ENCODE results near the gene LMX1B.

DNA sequence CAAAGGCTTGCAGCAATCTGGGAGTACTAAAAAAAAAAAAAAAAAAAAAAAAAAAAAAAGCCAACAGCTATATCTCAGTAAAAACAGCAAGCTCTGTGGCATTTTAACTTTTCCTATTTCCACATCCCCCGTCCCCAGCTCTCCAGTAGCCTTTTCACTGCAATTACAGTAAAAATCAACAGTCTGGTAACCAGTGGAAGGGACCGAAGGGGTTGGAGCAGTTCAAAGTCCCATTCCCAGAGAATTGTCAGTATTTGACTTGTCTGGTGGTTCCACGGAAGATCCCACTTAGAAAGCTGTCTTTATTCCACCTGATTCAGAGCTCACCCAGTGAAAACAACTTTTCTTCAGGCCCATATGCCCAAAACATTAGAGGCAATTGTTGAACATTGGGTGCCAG lies 119.3 kb downstream of the LMX1B start:
- no peak for TF ChIP-seq NR2C2 (CRISPR knock-in tag; IDR thresholded peaks at IDR 0.05)
- TF ChIP-seq, protein P1, sequence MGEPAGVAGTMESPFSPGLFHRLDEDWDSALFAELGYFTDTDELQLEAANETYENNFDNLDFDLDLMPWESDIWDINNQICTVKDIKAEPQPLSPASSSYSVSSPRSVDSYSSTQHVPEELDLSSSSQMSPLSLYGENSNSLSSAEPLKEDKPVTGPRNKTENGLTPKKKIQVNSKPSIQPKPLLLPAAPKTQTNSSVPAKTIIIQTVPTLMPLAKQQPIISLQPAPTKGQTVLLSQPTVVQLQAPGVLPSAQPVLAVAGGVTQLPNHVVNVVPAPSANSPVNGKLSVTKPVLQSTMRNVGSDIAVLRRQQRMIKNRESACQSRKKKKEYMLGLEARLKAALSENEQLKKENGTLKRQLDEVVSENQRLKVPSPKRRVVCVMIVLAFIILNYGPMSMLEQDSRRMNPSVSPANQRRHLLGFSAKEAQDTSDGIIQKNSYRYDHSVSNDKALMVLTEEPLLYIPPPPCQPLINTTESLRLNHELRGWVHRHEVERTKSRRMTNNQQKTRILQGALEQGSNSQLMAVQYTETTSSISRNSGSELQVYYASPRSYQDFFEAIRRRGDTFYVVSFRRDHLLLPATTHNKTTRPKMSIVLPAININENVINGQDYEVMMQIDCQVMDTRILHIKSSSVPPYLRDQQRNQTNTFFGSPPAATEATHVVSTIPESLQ (CRISPR knock-in tag; IDR thresholded peaks at IDR 0.05), result no peak
- TF ChIP-seq, protein P2, sequence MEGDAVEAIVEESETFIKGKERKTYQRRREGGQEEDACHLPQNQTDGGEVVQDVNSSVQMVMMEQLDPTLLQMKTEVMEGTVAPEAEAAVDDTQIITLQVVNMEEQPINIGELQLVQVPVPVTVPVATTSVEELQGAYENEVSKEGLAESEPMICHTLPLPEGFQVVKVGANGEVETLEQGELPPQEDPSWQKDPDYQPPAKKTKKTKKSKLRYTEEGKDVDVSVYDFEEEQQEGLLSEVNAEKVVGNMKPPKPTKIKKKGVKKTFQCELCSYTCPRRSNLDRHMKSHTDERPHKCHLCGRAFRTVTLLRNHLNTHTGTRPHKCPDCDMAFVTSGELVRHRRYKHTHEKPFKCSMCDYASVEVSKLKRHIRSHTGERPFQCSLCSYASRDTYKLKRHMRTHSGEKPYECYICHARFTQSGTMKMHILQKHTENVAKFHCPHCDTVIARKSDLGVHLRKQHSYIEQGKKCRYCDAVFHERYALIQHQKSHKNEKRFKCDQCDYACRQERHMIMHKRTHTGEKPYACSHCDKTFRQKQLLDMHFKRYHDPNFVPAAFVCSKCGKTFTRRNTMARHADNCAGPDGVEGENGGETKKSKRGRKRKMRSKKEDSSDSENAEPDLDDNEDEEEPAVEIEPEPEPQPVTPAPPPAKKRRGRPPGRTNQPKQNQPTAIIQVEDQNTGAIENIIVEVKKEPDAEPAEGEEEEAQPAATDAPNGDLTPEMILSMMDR (IDR thresholded peaks at IDR 0.05), result no peak
- no peak for TF ChIP-seq ZNF423 (CRISPR knock-in tag; IDR thresholded peaks at IDR 0.05)
- TF ChIP-seq, protein P3, sequence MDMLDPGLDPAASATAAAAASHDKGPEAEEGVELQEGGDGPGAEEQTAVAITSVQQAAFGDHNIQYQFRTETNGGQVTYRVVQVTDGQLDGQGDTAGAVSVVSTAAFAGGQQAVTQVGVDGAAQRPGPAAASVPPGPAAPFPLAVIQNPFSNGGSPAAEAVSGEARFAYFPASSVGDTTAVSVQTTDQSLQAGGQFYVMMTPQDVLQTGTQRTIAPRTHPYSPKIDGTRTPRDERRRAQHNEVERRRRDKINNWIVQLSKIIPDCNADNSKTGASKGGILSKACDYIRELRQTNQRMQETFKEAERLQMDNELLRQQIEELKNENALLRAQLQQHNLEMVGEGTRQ (CRISPR knock-in tag; IDR thresholded peaks at IDR 0.05), result no peak
- TF ChIP-seq, protein P4, sequence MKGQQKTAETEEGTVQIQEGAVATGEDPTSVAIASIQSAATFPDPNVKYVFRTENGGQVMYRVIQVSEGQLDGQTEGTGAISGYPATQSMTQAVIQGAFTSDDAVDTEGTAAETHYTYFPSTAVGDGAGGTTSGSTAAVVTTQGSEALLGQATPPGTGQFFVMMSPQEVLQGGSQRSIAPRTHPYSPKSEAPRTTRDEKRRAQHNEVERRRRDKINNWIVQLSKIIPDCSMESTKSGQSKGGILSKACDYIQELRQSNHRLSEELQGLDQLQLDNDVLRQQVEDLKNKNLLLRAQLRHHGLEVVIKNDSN (CRISPR knock-in tag; IDR thresholded peaks at IDR 0.05), result no peak
- no peak for TF ChIP-seq TCF7 (CRISPR knock-in tag; IDR thresholded peaks at IDR 0.05; ENCODE audit: low read depth)
- TF ChIP-seq NR3C1 (CRISPR knock-in tag; conservative IDR thresholded peaks at IDR 0.05; ENCODE audit: low read depth), result no peak
- no peak for TF ChIP-seq GTF2I (CRISPR knock-in tag; conservative IDR thresholded peaks at IDR 0.05)
- TF ChIP-seq, protein P5, sequence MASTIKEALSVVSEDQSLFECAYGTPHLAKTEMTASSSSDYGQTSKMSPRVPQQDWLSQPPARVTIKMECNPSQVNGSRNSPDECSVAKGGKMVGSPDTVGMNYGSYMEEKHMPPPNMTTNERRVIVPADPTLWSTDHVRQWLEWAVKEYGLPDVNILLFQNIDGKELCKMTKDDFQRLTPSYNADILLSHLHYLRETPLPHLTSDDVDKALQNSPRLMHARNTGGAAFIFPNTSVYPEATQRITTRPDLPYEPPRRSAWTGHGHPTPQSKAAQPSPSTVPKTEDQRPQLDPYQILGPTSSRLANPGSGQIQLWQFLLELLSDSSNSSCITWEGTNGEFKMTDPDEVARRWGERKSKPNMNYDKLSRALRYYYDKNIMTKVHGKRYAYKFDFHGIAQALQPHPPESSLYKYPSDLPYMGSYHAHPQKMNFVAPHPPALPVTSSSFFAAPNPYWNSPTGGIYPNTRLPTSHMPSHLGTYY (CRISPR knock-in tag; IDR thresholded peaks at IDR 0.05), result no peak
- TF ChIP-seq NFYB (CRISPR knock-in tag; conservative IDR thresholded peaks at IDR 0.05; ENCODE audit: low read depth), result no peak

Measured in WTC11 (cell line).